Measurements from ENCODE around the gene USP7. TPM values are rescaled to one million over a fixed set of nuclear protein-coding genes. Genes with fewer than 3 reads are reported as not detected.

Gene USP7
- total and polyA plus RNA-seq, 2 experiments from 2014 or later = 38.0 to 40.8 TPM

DNA sequence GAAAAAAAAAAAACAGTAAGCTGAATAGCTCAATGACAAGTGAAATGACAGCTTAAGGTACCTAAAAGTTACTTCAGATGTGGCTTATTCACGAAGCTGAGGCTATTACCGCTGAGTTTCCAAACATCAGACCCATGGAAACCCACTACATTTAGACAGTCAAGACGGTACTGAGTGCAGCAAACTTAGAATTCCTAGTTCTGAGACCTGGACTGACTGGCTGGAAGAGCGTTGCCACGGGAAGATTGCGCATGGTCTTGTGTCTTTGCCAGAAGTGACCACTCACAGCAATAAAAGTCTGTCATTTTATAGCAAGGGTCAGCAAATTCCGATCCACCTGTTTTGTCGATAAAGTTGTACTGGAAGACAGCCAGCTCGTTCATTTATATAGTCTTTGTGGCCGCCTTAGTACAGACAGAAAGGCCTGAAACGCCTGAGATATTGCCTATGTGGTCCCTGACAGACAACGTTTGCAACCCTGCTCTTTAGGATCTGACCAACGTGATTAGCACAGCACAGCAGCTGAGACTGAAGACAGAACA, 62.3 kb downstream of the USP7 start:
- TF ChIP-seq, protein P1, sequence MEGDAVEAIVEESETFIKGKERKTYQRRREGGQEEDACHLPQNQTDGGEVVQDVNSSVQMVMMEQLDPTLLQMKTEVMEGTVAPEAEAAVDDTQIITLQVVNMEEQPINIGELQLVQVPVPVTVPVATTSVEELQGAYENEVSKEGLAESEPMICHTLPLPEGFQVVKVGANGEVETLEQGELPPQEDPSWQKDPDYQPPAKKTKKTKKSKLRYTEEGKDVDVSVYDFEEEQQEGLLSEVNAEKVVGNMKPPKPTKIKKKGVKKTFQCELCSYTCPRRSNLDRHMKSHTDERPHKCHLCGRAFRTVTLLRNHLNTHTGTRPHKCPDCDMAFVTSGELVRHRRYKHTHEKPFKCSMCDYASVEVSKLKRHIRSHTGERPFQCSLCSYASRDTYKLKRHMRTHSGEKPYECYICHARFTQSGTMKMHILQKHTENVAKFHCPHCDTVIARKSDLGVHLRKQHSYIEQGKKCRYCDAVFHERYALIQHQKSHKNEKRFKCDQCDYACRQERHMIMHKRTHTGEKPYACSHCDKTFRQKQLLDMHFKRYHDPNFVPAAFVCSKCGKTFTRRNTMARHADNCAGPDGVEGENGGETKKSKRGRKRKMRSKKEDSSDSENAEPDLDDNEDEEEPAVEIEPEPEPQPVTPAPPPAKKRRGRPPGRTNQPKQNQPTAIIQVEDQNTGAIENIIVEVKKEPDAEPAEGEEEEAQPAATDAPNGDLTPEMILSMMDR (IDR thresholded peaks at IDR 0.05; ENCODE audit: poor library complexity) = no peak
- TF ChIP-seq EZH2 (IDR thresholded peaks at IDR 0.05; ENCODE audit: borderline replicate concordance) (no peak), EZH2phosphoT487 (IDR thresholded peaks at IDR 0.05; ENCODE audit: low read depth, severe bottlenecking, unreplicated experiment) (no peak)
- no peaks in the 10 kb centered on the region for H3K9me3 ChIP-seq (ENCODE audit: low read depth)

DNA sequence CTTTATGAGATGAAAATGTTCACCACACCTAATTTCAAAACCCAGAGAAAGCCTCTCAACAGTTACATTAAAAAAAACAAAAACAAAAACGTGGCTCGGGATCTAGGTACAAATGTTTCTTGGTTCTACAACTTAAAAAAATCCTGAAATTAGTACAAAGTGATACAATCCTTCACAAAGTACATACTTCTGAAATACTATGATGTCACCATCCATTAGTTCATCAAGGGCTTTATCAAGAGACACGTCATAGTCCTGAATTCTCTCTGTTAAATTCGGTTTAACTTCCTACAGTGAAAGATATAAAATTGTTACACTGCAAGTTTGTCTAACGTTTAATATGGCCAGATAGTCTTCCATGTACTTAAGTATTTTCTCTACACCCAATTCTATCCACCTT, 63.4 kb downstream of the USP7 start:
- Histone ChIP-seq H2AFZ (no peak overlapping the region), H3K27ac (no peak overlapping the region), H3K4me1 (ENCODE audit: insufficient read depth) (no peaks in the 10 kb centered on the region), H3K4me2 (no peak overlapping the region), H3K27me3 (no peaks in the 10 kb centered on the region), H3K9me3 (ENCODE audit: low read depth) (no peaks in the 10 kb centered on the region), H3K4me3 (no peak overlapping the region), H3K79me2 (no peaks in the 10 kb centered on the region), H4K20me1 (ENCODE audit: insufficient read depth, poor library complexity, severe bottlenecking) (no peaks in the 10 kb centered on the region), H3K36me3 (replicated peaks; ENCODE audit: insufficient read depth, low read depth) (no peaks in the 10 kb centered on the region), H3K9me2 (replicated peaks; ENCODE audit: insufficient read depth) (no peaks in the 10 kb centered on the region)
- DNase-seq (ENCODE audit: low spot score) = no peak
- WGBS (ENCODE audit: low lambda C conversion rate, missing lambda C conversion rate) = 96% methylated on average over 5 of the region's 5 CpGs
- TF ChIP-seq EZH2 (IDR thresholded peaks at IDR 0.05; ENCODE audit: borderline replicate concordance) = no peak
- TF ChIP-seq, protein P1 (IDR thresholded peaks at IDR 0.05; ENCODE audit: poor library complexity) = no peak
- TF ChIP-seq EZH2phosphoT487 (IDR thresholded peaks at IDR 0.05; ENCODE audit: low read depth, severe bottlenecking, unreplicated experiment) = no peak

More for the DNA sequence above, 62.3 kb downstream of the USP7 start:
- H3K27me3 ChIP-seq = no peaks in the 10 kb centered on the region
- WGBS (ENCODE audit: low lambda C conversion rate, missing lambda C conversion rate) = 90% methylated on average over 13 of the region's 13 CpGs
- H4K20me1 ChIP-seq (ENCODE audit: insufficient read depth, poor library complexity, severe bottlenecking) = no peaks in the 10 kb centered on the region
- no peaks in the 10 kb centered on the region for H3K4me1 ChIP-seq (ENCODE audit: insufficient read depth)
- no peak overlapping the region for H3K27ac ChIP-seq
- no peak overlapping the region for H2AFZ ChIP-seq
- H3K79me2 ChIP-seq = peaks cover 9% of the 10 kb centered on the region
- no peak for DNase-seq (ENCODE audit: low spot score)
- H3K4me2 ChIP-seq = no peak overlapping the region
- peaks cover 4% of the 10 kb centered on the region for H3K36me3 ChIP-seq (replicated peaks; ENCODE audit: insufficient read depth, low read depth)
- no peaks in the 10 kb centered on the region for H3K9me2 ChIP-seq (replicated peaks; ENCODE audit: insufficient read depth)
- no peak overlapping the region for H3K4me3 ChIP-seq

DNA sequence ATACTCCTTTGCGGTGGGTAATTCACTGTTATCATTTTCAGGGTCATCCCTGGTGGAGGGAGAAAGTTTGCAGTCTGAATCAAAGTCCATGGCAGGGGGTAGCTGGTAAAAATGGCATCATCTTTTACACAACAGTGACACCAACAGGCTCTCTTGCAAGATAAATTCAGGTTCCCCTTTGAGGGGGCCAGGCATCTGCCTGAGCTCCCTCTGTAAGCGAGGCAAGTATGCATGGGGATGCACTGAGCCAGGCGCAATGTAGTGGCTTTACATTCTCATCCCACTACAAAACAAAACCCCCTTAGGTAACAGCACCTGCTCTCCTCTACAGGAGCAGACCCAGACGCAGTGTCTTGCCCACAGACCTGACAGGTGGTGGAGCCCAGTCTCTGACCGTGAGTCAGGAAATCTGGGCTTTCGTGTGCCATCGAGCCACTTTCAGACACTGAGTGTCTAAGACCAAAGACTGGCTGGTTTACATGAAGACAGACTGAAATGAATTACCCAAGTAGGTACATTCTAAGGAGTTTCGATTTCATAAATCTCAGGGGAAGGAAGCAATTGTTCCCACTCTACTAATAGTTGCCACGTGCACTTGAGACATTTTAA, 63.9 kb downstream of the USP7 start:
- Histone ChIP-seq H3K79me2 (no peaks in the 10 kb centered on the region), H4K20me1 (ENCODE audit: insufficient read depth, poor library complexity, severe bottlenecking) (no peaks in the 10 kb centered on the region), H2AFZ (no peak overlapping the region), H3K9me3 (ENCODE audit: low read depth) (no peaks in the 10 kb centered on the region), H3K4me3 (no peak overlapping the region), H3K27me3 (no peaks in the 10 kb centered on the region), H3K27ac (no peak overlapping the region), H3K4me1 (ENCODE audit: insufficient read depth) (no peaks in the 10 kb centered on the region), H3K36me3 (replicated peaks; ENCODE audit: insufficient read depth, low read depth) (no peaks in the 10 kb centered on the region), H3K4me2 (no peak overlapping the region), H3K9me2 (replicated peaks; ENCODE audit: insufficient read depth) (no peaks in the 10 kb centered on the region)
- TF ChIP-seq EZH2phosphoT487 (IDR thresholded peaks at IDR 0.05; ENCODE audit: low read depth, severe bottlenecking, unreplicated experiment) = no peak
- no peak for TF ChIP-seq EZH2 (IDR thresholded peaks at IDR 0.05; ENCODE audit: borderline replicate concordance)
- TF ChIP-seq, protein P1 (IDR thresholded peaks at IDR 0.05; ENCODE audit: poor library complexity) = peak; percentile 4
- no peak for DNase-seq (ENCODE audit: low spot score)
- WGBS (ENCODE audit: low lambda C conversion rate, missing lambda C conversion rate) = 94% methylated on average over 9 of the region's 9 CpGs

Measured in hepatocyte (in vitro differentiated cells).